ENCODE results near the gene MYL7.

Gene MYL7

DNA sequence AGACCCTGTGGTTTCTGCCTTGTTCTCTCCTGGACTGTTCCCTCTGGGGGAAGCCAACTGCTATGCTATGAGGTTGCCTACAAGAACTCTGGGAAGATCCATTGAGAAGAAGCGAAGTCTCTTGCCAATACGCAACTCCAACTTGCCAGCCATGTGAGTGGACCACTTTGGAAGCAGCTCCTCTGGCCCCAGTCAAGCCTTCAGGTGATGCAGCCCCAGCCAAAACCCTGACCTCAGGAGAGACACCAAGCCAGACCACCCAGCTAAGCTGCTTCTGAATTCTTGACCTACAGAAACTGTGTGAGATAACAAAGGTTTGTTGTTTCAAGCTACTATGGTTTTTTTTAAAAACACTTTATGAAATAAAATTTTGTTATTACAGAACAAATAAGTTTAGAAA is 20.2 kb upstream of the MYL7 start:
- Histone ChIP-seq H3K4me2 (ENCODE audit: low read length) (no peak overlapping the region), H3K79me2 (ENCODE audit: insufficient read depth, low read length) (no peaks in the 10 kb centered on the region), H3K27me3 (ENCODE audit: insufficient read depth, low read length) (peaks cover 20% of the 10 kb centered on the region), H2AFZ (ENCODE audit: low read length) (no peak overlapping the region), H4K20me1 (ENCODE audit: insufficient read depth, low read length) (no peaks in the 10 kb centered on the region), H3K9me3 (ENCODE audit: low read length) (0 out of 2 replicates have a peak, but pooled peaks cover 8% of the 10 kb centered on the region), H3K9me2 (ENCODE audit: low read depth, low read length) (no peaks in the 10 kb centered on the region), H3K9ac (ENCODE audit: low read length) (no peak overlapping the region), H3K27ac (ENCODE audit: low read depth, low read length, poor library complexity, severe bottlenecking) (no peak overlapping the region), H3K4me3 (ENCODE audit: low read depth, low read length, poor library complexity, severe bottlenecking) (no peak overlapping the region), H3K36me3 (ENCODE audit: insufficient read depth, low read length) (no peaks in the 10 kb centered on the region; the same call in 1 of the 2 replicates), H3F3A (ENCODE audit: insufficient read depth, low read length) (no peaks in the 10 kb centered on the region), H3K4me1 (ENCODE audit: insufficient read depth, low read length, severe bottlenecking) (no peaks in the 10 kb centered on the region)
- no peak for TF ChIP-seq EZH2 (IDR thresholded peaks at IDR 0.05; ENCODE audit: borderline replicate concordance, low read length)
- no peak for TF ChIP-seq CTCF (IDR thresholded peaks at IDR 0.05; ENCODE audit: low read length)

DNA sequence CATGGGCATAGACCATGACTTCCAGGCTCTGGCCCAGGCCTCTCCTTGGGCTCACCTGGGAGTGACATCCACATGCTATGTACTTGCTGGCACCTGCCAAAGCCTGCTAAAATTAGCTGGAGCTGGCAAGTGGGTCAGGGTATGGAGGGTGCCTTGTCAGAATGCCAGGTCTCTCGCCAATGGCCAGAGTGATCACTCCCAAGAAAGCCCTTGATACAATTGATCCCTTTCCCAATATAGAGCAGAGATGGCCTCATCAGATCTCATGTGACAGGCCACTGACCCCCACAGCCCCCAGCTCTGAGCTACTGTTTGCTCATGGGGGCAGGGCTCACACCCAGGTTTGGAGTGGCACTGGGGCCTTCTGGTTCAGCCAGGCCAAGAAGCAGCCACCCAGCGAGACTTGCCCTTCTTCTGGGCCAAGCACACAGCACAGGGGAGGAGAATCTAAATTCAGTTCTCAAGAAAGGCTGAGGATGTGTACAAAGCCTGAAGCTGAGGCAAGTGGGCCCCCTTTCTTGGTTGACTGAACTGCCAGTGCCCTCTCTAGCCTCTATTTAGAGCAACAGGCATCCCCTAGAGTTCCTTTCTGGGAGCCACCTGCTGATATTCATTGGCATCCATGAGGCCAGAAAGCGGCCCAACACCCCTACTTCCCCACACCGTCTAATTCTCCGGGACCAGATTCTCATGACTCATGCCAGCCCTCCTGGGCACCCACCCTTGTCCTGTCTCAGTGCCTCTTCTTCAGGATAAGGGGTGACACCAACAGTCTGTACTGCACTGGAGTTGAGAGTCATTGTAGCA is 18.9 kb upstream of the MYL7 start:
- Histone ChIP-seq H3K79me2 (ENCODE audit: insufficient read depth, low read length) (no peaks in the 10 kb centered on the region), H3F3A (ENCODE audit: insufficient read depth, low read length) (no peaks in the 10 kb centered on the region)

GRCh38 chr7:44158873-44159631 is 17.9 kb upstream of the MYL7 start:
- no peak for TF ChIP-seq EZH2 (IDR thresholded peaks at IDR 0.05; ENCODE audit: borderline replicate concordance, low read length)
- TF ChIP-seq CTCF (IDR thresholded peaks at IDR 0.05; ENCODE audit: low read length), result no peak
- no peak overlapping the region for H3K27ac ChIP-seq (ENCODE audit: low read depth, low read length, poor library complexity, severe bottlenecking)
- H3K4me3 ChIP-seq (ENCODE audit: low read depth, low read length, poor library complexity, severe bottlenecking), result no peak overlapping the region
- no peaks in the 10 kb centered on the region for H3K79me2 ChIP-seq (ENCODE audit: insufficient read depth, low read length)
- H3K36me3 ChIP-seq (ENCODE audit: insufficient read depth, low read length), result no peaks in the 10 kb centered on the region
- H3K9ac ChIP-seq (ENCODE audit: low read length), result no peak overlapping the region
- H3K4me2 ChIP-seq (ENCODE audit: low read length), result no peak overlapping the region
- H3K27me3 ChIP-seq (ENCODE audit: insufficient read depth, low read length), result peaks cover 15% of the 10 kb centered on the region
- H2AFZ ChIP-seq (ENCODE audit: low read length), result no peak overlapping the region
- H3F3A ChIP-seq (ENCODE audit: insufficient read depth, low read length), result no peaks in the 10 kb centered on the region
- H4K20me1 ChIP-seq (ENCODE audit: insufficient read depth, low read length), result no peaks in the 10 kb centered on the region
- 0 out of 2 replicates have a peak, but pooled peaks cover 2% of the 10 kb centered on the region for H3K9me3 ChIP-seq (ENCODE audit: low read length)
- H3K4me1 ChIP-seq (ENCODE audit: insufficient read depth, low read length, severe bottlenecking), result no peaks in the 10 kb centered on the region
- H3K9me2 ChIP-seq (ENCODE audit: low read depth, low read length), result no peaks in the 10 kb centered on the region

More for the DNA sequence above, 18.9 kb upstream of the MYL7 start:
- H4K20me1 ChIP-seq (ENCODE audit: insufficient read depth, low read length), result no peaks in the 10 kb centered on the region
- H2AFZ ChIP-seq (ENCODE audit: low read length), result no peak overlapping the region
- no peak overlapping the region for H3K4me3 ChIP-seq (ENCODE audit: low read depth, low read length, poor library complexity, severe bottlenecking)
- peaks cover 15% of the 10 kb centered on the region for H3K27me3 ChIP-seq (ENCODE audit: insufficient read depth, low read length)
- no peak overlapping the region for H3K27ac ChIP-seq (ENCODE audit: low read depth, low read length, poor library complexity, severe bottlenecking)
- no peak for TF ChIP-seq CTCF (IDR thresholded peaks at IDR 0.05; ENCODE audit: low read length)
- no peak for TF ChIP-seq EZH2 (IDR thresholded peaks at IDR 0.05; ENCODE audit: borderline replicate concordance, low read length)
- no peak overlapping the region for H3K9ac ChIP-seq (ENCODE audit: low read length)
- H3K4me1 ChIP-seq (ENCODE audit: insufficient read depth, low read length, severe bottlenecking), result no peaks in the 10 kb centered on the region
- H3K4me2 ChIP-seq (ENCODE audit: low read length), result no peak overlapping the region
- H3K36me3 ChIP-seq (ENCODE audit: insufficient read depth, low read length), result no peaks in the 10 kb centered on the region; the same call in 1 of the 2 replicates
- 0 out of 2 replicates have a peak, but pooled peaks cover 8% of the 10 kb centered on the region for H3K9me3 ChIP-seq (ENCODE audit: low read length)
- no peaks in the 10 kb centered on the region for H3K9me2 ChIP-seq (ENCODE audit: low read depth, low read length)

Data from OCI-LY1 (cell line).